CD8-positive, alpha-beta memory T cell (primary cell): ENCODE results near the gene MPND. TPM values are rescaled to one million over a fixed set of nuclear protein-coding genes. Genes with fewer than 3 reads are reported as not detected.

Experiments used
- CTCF ChIA-PET: fragments of 350-600 bp; sonication (Branson Sonifier 250); formaldehyde crosslinking; loops from one replicate; lab custom pipeline; 2021; ENCODE audit warnings: antibody characterized with exemption; lab: Charles Lee
- POLR2A ChIA-PET: fragments of 350-600 bp; sonication (Branson Sonifier 250); formaldehyde crosslinking; loops from one replicate; lab custom pipeline; 2021; ENCODE audit warnings: antibody characterized with exemption; lab: Charles Lee
- DNase-seq, 5 donors: peaks; one replicate each; pipeline versions ENCODE4 v3.0.0 to v3.0.0-alpha.2; 2020 to 2022; ENCODE audit warnings: mixed read lengths in 1 of 5
- H3K27ac ChIP-seq: one replicate; pipeline ENCODE4 v1.7.0; 2013; ENCODE audit warnings: low read depth, mild to moderate bottlenecking, low read length, moderate library complexity
- H3K27me3 ChIP-seq: 2 replicates; pipeline ENCODE4 v1.7.0; 2013; ENCODE audit warnings: low read length, mild to moderate bottlenecking; ENCODE audit not compliant: insufficient read depth, poor library complexity, severe bottlenecking
- H3K36me3 ChIP-seq: 2 replicates; pipeline ENCODE4 v1.7.0; 2013; ENCODE audit warnings: mild to moderate bottlenecking, low read length, moderate library complexity; ENCODE audit not compliant: insufficient read depth
- H3K4me1 ChIP-seq: 2 replicates; pipeline ENCODE4 v1.7.0; 2013; ENCODE audit warnings: mild to moderate bottlenecking, low read length, moderate library complexity; ENCODE audit not compliant: insufficient read depth
- H3K4me3 ChIP-seq: 2 replicates; pipeline ENCODE4 v1.7.0; 2013; ENCODE audit warnings: mild to moderate bottlenecking, low read length
- H3K9me3 ChIP-seq: 2 replicates; pipeline ENCODE4 v1.7.0; 2013; ENCODE audit warnings: mild to moderate bottlenecking, low read length
- H3K27ac Mint-ChIP-seq, 8 donors: one replicate each; pipeline ENCODE4 v1.8.0; 2020 to 2021; ENCODE audit warnings: mixed read lengths in 8 of 8, mild to moderate bottlenecking in 6 of 8, inconsistent platforms in 3 of 8, moderate library complexity in 3 of 8
- H3K27me3 Mint-ChIP-seq, 2 donors: one replicate each; pipeline ENCODE4 v1.8.0; 2020 to 2021; ENCODE audit warnings: mixed read lengths in 2 of 2, mild to moderate bottlenecking in 1 of 2, moderate library complexity in 1 of 2
- H3K36me3 Mint-ChIP-seq, 3 donors: one replicate each; pipeline ENCODE4 v1.8.0; 2020 to 2021; ENCODE audit warnings: mixed read lengths in 3 of 3, inconsistent platforms in 1 of 3, mild to moderate bottlenecking in 1 of 3
- H3K4me1 Mint-ChIP-seq, 3 donors: one replicate each; pipeline ENCODE4 v1.8.0; 2020 to 2021; ENCODE audit warnings: mixed read lengths in 3 of 3, inconsistent platforms in 1 of 3, mild to moderate bottlenecking in 1 of 3
- H3K4me3 Mint-ChIP-seq, 7 donors: one replicate each; pipeline ENCODE4 v1.8.0; 2020 to 2021; ENCODE audit warnings: mixed read lengths in 7 of 7, mild to moderate bottlenecking in 6 of 7, moderate library complexity in 4 of 7, inconsistent platforms in 2 of 7
- H3K9me3 Mint-ChIP-seq, 5 donors: one replicate each; pipeline ENCODE4 v1.8.0; 2020 to 2022; ENCODE audit warnings: mixed read lengths in 5 of 5, mild to moderate bottlenecking in 3 of 5, moderate library complexity in 2 of 5, inconsistent platforms in 1 of 5
- polyA plus RNA-seq: library from polyadenylated mRNA; unstranded; fragments of 300-500 nt; fragmentation: Illumina TruSeq; gene quantifications from one replicate; pipeline ENCODE4 v1.2.3, GENCODE V29; 2021
- total RNA-seq, 2 experiments: library from RNA; stranded (reverse); gene quantifications; one replicate each; pipeline ENCODE4 v1.2.3, GENCODE V29; 2021

Gene MPND
- total and polyA plus RNA-seq, 3 experiments from 2014 or later, result 8.4 to 18.3 (median 17.0) TPM

DNA sequence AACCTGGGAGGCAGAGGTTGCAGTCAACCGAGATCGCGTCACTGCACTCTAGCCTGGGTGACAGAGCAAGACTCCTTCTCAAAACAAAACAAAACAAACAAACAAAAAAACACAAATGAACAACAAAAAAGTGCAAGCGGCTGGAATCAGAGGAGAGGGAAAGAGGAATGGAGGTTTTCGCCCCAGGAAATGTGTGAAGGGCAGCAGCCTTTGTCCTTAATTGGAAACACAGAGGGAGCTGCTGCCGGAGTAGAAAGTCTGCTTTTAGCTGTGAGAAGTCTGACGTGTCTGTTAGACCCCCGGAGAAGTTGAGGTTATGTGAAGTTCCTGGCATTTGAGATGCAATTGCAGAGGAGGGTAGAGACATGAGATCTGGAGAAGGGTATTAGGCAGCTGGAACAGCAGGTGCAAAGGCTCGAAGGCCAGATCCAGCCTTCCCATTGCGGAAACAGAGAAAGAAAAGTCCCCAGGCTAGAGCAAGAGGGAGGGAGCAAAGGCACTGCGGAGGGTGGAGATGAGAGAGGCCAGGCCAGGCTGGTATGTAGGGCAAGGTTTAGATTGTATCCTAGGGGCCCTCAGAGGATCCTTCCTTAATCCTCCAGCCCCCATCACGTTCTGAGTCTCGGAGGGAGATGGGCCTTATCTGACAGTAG lies 41.6 kb upstream of the MPND start:
- no peaks in the 10 kb centered on the region for H3K36me3 ChIP-seq
- H3K27ac ChIP-seq, result no peak overlapping the region
- Mint-ChIP-seq H3K4me3 (peak overlapping the region; percentile 85 to 92 (median 89)), H3K27ac (peak overlapping the region; percentile 85 to 97 (median 88)), H3K36me3 (peaks cover 0 to 4% (median 3%) of the 10 kb centered on the region in 3 donors), H3K27me3 (peaks cover 3 to 14% of the 10 kb centered on the region in 2 donors), H3K4me1 (peaks cover 25 to 33% (median 28%) of the 10 kb centered on the region in 3 donors), H3K9me3 (no peaks in the 10 kb centered on the region)
- no peaks in the 10 kb centered on the region for H3K27me3 ChIP-seq
- CTCF ChIA-PET, result interaction anchor here (1.1 to 1.4 kb wide), 2 partner anchors 34 to 40 kb away, joined by 3 to 4 read pairs; no protein-coding TSS in a partner anchor
- H3K9me3 ChIP-seq, result no peaks in the 10 kb centered on the region
- peaks cover 25% of the 10 kb centered on the region for H3K4me1 ChIP-seq
- peak overlapping the region; percentile 33 for H3K4me3 ChIP-seq
- peak in 1 of 5 donors; percentile 33 for DNase-seq
- POLR2A ChIA-PET, result interaction anchor here (0.6 to 1.3 kb wide), 2 partner anchors 41 to 69 kb away, joined by 3 to 4 read pairs; no protein-coding TSS in a partner anchor

DNA sequence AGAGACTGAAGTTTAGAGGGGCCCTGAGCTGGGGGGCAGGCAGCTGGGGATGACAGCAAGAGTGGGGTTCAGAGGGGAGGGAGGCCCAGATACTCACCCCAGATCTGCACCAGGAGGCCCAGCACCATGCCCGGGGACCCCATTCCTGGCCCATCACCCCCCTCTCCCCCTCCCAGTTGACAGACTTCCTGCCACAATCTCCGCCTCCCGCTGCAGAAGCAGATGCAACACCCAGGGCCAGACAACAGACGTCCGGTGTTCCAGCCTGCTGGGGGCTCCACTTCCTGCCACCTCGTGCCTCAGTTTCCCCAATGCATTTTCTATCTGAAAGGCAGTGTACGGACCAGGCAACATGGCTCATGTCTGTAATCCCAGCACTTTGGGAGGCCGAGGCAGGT lies 41.1 kb upstream of the MPND start, which contains the start of gene TMIGD2:
TMIGD2 (minus strand) TSS at position 147 of the 398 bp plus-strand sequence; CDS start at position 143, 4 bp downstream.
- peaks cover 25 to 33% (median 28%) of the 10 kb centered on the region in 3 donors for H3K4me1 Mint-ChIP-seq
- DNase-seq, result peak in 1 of 5 donors; percentile 51
- POLR2A ChIA-PET, result interaction anchor here (0.6 to 1.3 kb wide), 2 partner anchors 40 to 69 kb away, joined by 3 to 4 read pairs; no protein-coding TSS in a partner anchor

DNA sequence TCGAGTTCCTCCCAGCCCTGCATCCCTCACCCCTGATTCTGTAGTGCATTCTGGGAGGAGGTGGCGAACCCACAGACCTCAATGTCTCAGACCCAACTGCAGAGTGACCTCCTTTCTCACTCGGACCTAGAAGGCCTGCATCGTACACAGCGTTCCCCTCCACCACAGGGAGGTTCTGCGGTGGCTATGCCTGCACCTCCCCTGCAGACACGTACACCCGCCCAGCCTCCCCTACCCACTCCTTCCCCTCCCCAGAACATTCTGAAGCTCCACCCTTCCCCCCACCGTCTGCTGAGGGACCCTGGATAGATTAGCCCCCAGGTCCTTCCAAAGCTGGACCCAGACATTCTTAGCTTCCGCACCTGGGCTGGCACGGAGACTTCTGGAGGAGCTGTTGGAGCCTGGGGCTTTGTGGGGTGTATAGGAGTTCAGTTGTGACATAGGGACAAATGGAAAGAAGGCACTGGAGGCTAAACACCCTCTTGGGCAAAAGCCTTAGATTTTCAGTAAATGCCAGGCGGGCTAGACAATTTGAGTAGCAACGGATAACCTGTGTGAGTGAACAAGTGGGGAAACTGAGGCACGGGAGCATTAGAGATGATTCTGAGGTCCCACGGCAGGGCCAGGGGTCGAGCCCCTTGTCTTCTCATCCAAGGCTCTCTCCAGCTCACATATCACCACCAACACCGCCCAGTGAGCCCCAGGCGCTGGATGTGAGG lies 39.4 kb upstream of the MPND start:
- peaks cover 23 to 29% (median 23%) of the 10 kb centered on the region in 3 donors for H3K4me1 Mint-ChIP-seq
- peak in 3 of 5 donors; percentile 8 to 37 (median 28) for DNase-seq
- ChIA-PET CTCF (interaction anchor here (0.9 kb wide), 1 partner anchor 24 kb away, joined by 3 read pairs; no protein-coding TSS in a partner anchor), POLR2A (interaction anchor here (0.7 kb wide), 1 partner anchor 43 kb away, joined by 4 read pairs; no protein-coding TSS in a partner anchor)
- H3K36me3 Mint-ChIP-seq, result peaks cover 0 to 3% (median 1%) of the 10 kb centered on the region in 3 donors
- peaks cover 3 to 14% of the 10 kb centered on the region in 2 donors for H3K27me3 Mint-ChIP-seq
- no peaks in the 10 kb centered on the region for H3K27me3 ChIP-seq
- H3K27ac ChIP-seq, result no peak overlapping the region
- H3K4me3 ChIP-seq, result peak overlapping the region; percentile 32
- H3K9me3 ChIP-seq, result no peaks in the 10 kb centered on the region
- H3K9me3 Mint-ChIP-seq, result no peaks in the 10 kb centered on the region
- H3K36me3 ChIP-seq, result no peaks in the 10 kb centered on the region
- H3K4me1 ChIP-seq, result peaks cover 25% of the 10 kb centered on the region
- H3K27ac Mint-ChIP-seq, result peak overlapping the region; percentile 57 to 94 (median 88)
- peak overlapping the region; percentile 67 to 89 (median 72) for H3K4me3 Mint-ChIP-seq

More for the DNA sequence above, 41.1 kb upstream of the MPND start, which contains the start of gene TMIGD2:
- Histone ChIP-seq H3K36me3 (no peaks in the 10 kb centered on the region), H3K9me3 (no peaks in the 10 kb centered on the region), H3K4me3 (peak within 1 kb of the TSS; percentile 33), H3K27me3 (no peaks in the 10 kb centered on the region), H3K27ac (no peak within 1 kb of the TSS), H3K4me1 (peaks cover 25% of the 10 kb centered on the region)
- H3K27me3 Mint-ChIP-seq, result peaks cover 3 to 14% of the 10 kb centered on the region in 2 donors
- peak within 1 kb of the TSS; percentile 85 to 97 (median 88) for H3K27ac Mint-ChIP-seq
- peak within 1 kb of the TSS; percentile 85 to 92 (median 89) for H3K4me3 Mint-ChIP-seq
- peaks cover 0 to 4% (median 3%) of the 10 kb centered on the region in 3 donors for H3K36me3 Mint-ChIP-seq
- CTCF ChIA-PET, result interaction anchor here (1.1 to 1.4 kb wide), 2 partner anchors 35 to 40 kb away, joined by 3 to 4 read pairs; no protein-coding TSS in a partner anchor
- H3K9me3 Mint-ChIP-seq, result no peaks in the 10 kb centered on the region

GRCh38 chr19:4304538-4305256 lies 38.7 kb upstream of the MPND start, which contains the start of gene FSD1:
FSD1 (plus strand) TSS chr19:4304598; CDS start chr19:4304747, 149 bp downstream.
- Histone ChIP-seq H3K27ac (no peak within 1 kb of the TSS), H3K4me3 (peak within 1 kb of the TSS; percentile 32), H3K27me3 (no peaks in the 10 kb centered on the region), H3K4me1 (peaks cover 25% of the 10 kb centered on the region), H3K36me3 (no peaks in the 10 kb centered on the region), H3K9me3 (no peaks in the 10 kb centered on the region)
- no peaks in the 10 kb centered on the region for H3K9me3 Mint-ChIP-seq
- peak; percentile 40 to 63 (median 59) for DNase-seq
- H3K36me3 Mint-ChIP-seq, result peaks cover 0 to 3% (median 1%) of the 10 kb centered on the region in 3 donors
- H3K27ac Mint-ChIP-seq, result peak within 1 kb of the TSS; percentile 57 to 94 (median 88)
- ChIA-PET POLR2A (interaction anchor here (0.7 kb wide), 1 partner anchor 43 kb away, joined by 4 read pairs; no protein-coding TSS in a partner anchor), CTCF (no interaction called here)
- peak within 1 kb of the TSS; percentile 67 to 89 (median 73) for H3K4me3 Mint-ChIP-seq
- H3K27me3 Mint-ChIP-seq, result peaks cover 3 to 14% of the 10 kb centered on the region in 2 donors
- H3K4me1 Mint-ChIP-seq, result peaks cover 23 to 29% (median 23%) of the 10 kb centered on the region in 3 donors

- Mint-ChIP-seq H3K4me3 (peak overlapping the region in 6 of 7 donors; percentile 28 to 57 (median 44)), H3K27ac (no peak overlapping the region), H3K36me3 (peaks cover 0 to 3% (median 1%) of the 10 kb centered on the region in 3 donors), H3K4me1 (peaks cover 23 to 29% (median 23%) of the 10 kb centered on the region in 3 donors), H3K27me3 (peaks cover 3 to 14% of the 10 kb centered on the region in 2 donors), H3K9me3 (no peaks in the 10 kb centered on the region)
- CTCF ChIA-PET, result no interaction called here
- H3K27ac ChIP-seq, result no peak overlapping the region
- no peak overlapping the region for H3K4me3 ChIP-seq
- H3K36me3 ChIP-seq, result no peaks in the 10 kb centered on the region
- H3K4me1 ChIP-seq, result peaks cover 25% of the 10 kb centered on the region
- POLR2A ChIA-PET, result no interaction called here
- no peaks in the 10 kb centered on the region for H3K9me3 ChIP-seq
- DNase-seq, result no peak
- no peaks in the 10 kb centered on the region for H3K27me3 ChIP-seq
Measured at GRCh38 chr19:4305257-4305612, 38.1 kb upstream of the MPND start.

DNA sequence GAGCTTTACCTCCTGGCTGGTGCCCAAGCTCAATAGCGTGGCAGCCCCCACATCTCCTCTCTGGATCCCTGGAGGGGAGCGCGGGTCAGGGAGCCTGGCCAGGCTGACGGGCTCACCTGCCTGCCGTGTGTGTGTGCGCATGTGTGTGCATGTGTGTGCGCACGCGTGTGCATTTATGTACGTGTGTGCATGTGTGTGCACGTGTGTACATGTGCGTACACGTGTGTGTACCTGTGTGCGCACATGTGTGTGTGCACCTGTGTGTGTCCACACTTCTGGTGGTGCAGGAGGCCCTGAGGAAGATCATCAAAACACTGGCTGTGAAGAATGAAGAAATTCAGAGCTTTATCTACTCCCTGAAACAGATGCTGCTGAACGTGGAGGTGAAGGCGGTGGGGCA lies 37.7 kb upstream of the MPND start:
- POLR2A ChIA-PET, result no interaction called here
- no peaks in the 10 kb centered on the region for H3K27me3 ChIP-seq
- no peak for DNase-seq
- H3K9me3 Mint-ChIP-seq, result no peaks in the 10 kb centered on the region
- peaks cover 3 to 14% of the 10 kb centered on the region in 2 donors for H3K27me3 Mint-ChIP-seq
- H3K4me3 Mint-ChIP-seq, result peak overlapping the region in 5 of 7 donors; percentile 28 to 55 (median 34)
- H3K36me3 ChIP-seq, result no peaks in the 10 kb centered on the region
- peaks cover 20 to 27% (median 20%) of the 10 kb centered on the region in 3 donors for H3K4me1 Mint-ChIP-seq
- peaks cover 0 to 3% (median 1%) of the 10 kb centered on the region in 3 donors for H3K36me3 Mint-ChIP-seq
- H3K4me3 ChIP-seq, result no peak overlapping the region
- CTCF ChIA-PET, result interaction anchor here (0.9 to 2.0 kb wide), 2 partner anchors 9 to 95 kb away, joined by 3 to 5 read pairs; partner anchors contain the start of gene SH3GL1
- no peak overlapping the region for H3K27ac ChIP-seq
- peaks cover 22% of the 10 kb centered on the region for H3K4me1 ChIP-seq
- H3K9me3 ChIP-seq, result no peaks in the 10 kb centered on the region
- no peak overlapping the region for H3K27ac Mint-ChIP-seq
